ENCODE measurements around the gene ZIC4. TPM values are rescaled to one million over a fixed set of nuclear protein-coding genes. Genes with fewer than 3 reads are reported as not detected.

Gene ZIC4
- total and polyA plus RNA-seq, 9 of the 15 experiments (the other 6 are each of a cell fraction or from before 2014, with no cell fraction given) = not detected

DNA sequence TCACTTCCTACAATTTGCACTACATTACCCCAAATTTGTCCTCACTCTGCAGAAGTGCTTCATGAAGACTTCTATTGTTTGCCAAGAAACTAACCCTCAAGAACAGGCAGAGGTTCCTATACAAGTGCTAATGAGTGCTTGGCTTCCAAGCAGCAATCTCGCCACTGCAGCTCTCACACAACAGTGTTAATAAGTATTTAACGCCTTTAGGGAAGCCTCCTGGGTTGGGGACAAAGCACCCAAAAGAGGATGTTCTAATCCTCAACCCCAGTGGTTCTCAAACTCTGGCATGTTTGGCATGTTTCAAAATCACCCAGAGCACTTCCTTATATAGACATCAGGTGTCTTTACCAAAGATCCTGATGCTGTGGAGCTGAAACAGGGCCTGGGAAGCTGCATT is 64.6 kb downstream of the ZIC4 start (continued):
- no peak for TF ChIP-seq ZNF561 (CRISPR knock-in tag; conservative IDR thresholded peaks at IDR 0.05)

DNA sequence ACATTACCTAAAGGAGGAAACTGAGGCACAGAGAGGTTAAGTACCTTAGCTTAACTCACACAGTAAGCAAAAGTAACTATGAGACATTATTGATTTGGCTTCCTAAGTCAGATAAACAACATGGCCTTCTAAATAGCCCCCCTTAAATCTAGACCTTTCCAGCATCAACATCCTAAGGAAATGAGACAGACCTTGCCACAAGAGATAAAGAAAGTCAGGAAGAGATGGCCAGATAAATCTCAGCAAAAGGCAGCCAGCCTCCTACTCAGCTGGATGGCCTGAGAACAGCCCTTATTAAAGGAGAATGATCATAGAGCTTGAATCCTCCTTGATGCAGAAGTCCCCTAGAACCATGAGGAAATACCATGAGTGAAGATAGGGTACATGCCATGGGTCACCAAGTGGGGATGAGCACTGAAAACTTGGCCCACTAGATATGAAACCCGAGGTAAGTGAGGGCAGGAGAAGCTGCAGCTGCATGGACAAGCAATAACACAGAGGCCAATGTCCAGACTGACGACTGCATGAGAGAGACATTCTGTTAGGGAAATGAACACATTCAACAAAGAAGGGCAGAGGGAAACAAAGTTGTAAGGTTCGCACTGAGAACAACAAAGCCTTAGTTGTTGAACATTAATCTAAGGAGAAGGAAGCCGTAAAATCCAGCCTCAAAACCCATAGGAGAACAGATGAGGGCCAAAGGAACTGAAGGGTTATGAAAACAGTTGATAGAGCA is 69.6 kb downstream of the ZIC4 start:
- no peaks in the 10 kb centered on the region for H3K9me3 ChIP-seq (replicated peaks; ENCODE audit: control insufficient read depth, insufficient read depth, low read depth, low read length)
- no TSS peak for BruUV-seq (replicated peaks)
- DNase-seq (ENCODE audit: extremely low read depth in 1 of 4, low spot score in 3 of 4) = no peak
- no peak for FAIRE-seq
- H2AFZ ChIP-seq (ENCODE audit: low read depth, low read length) = no peak overlapping the region
- 0% methylated on average over 4 of the region's 4 CpGs for WGBS (ENCODE audit: insufficient coverage, low coverage, missing lambda C conversion rate)
- H3K4me2 ChIP-seq (ENCODE audit: insufficient read depth, low read length) = no peak overlapping the region
- H3K4me3 ChIP-seq = no peak overlapping the region
- in situ Hi-C loops (cut with MboI) (no loop called here), intact Hi-C loops (cut with micrococcal nuclease) (no loop called here)
- POLR2A ChIA-PET = no interaction called here
- CTCF ChIA-PET (ENCODE audit: low intra/inter-chr PET ratio) = no interaction called here
- no peaks in the 10 kb centered on the region for H4K20me1 ChIP-seq (replicated peaks; ENCODE audit: control insufficient read depth, insufficient read depth, low read length)
- H3K36me3 ChIP-seq (ENCODE audit: control insufficient read depth, insufficient read depth, low read length) = no peaks in the 10 kb centered on the region
- no peaks in the 10 kb centered on the region for H3K4me1 ChIP-seq (replicated peaks in 1 of 2; ENCODE audit: control insufficient read depth in 2 of 2, insufficient read depth in 2 of 2, low read length in 2 of 2)
- TF ChIP-seq, protein P1, sequence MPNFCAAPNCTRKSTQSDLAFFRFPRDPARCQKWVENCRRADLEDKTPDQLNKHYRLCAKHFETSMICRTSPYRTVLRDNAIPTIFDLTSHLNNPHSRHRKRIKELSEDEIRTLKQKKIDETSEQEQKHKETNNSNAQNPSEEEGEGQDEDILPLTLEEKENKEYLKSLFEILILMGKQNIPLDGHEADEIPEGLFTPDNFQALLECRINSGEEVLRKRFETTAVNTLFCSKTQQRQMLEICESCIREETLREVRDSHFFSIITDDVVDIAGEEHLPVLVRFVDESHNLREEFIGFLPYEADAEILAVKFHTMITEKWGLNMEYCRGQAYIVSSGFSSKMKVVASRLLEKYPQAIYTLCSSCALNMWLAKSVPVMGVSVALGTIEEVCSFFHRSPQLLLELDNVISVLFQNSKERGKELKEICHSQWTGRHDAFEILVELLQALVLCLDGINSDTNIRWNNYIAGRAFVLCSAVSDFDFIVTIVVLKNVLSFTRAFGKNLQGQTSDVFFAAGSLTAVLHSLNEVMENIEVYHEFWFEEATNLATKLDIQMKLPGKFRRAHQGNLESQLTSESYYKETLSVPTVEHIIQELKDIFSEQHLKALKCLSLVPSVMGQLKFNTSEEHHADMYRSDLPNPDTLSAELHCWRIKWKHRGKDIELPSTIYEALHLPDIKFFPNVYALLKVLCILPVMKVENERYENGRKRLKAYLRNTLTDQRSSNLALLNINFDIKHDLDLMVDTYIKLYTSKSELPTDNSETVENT (CRISPR knock-in tag; IDR thresholded peaks at IDR 0.05) = no peak
- TF ChIP-seq PHF8 (IDR thresholded peaks at IDR 0.05; ENCODE audit: borderline replicate concordance, low read length) (no peak), HNRNPUL1 (IDR thresholded peaks at IDR 0.05; ENCODE audit: low read length) (no peak)
- TF ChIP-seq, protein P2, sequence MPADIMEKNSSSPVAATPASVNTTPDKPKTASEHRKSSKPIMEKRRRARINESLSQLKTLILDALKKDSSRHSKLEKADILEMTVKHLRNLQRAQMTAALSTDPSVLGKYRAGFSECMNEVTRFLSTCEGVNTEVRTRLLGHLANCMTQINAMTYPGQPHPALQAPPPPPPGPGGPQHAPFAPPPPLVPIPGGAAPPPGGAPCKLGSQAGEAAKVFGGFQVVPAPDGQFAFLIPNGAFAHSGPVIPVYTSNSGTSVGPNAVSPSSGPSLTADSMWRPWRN (IDR thresholded peaks at IDR 0.05; ENCODE audit: low read depth) = no peak
- H3K27me3 ChIP-seq (ENCODE audit: control insufficient read depth in 2 of 2, insufficient read depth in 2 of 2, low read length in 2 of 2) = no peaks in the 10 kb centered on the region
- H3K9ac ChIP-seq (ENCODE audit: insufficient read depth in 1 of 2, low read depth in 2 of 2, low read length in 2 of 2) = no peak overlapping the region
- no peak overlapping the region for H3K27ac ChIP-seq (ENCODE audit: extremely low read depth, low read depth, low read length)
- no peaks in the 10 kb centered on the region for H3K79me2 ChIP-seq (ENCODE audit: control insufficient read depth, insufficient read depth, low read length)
- no peaks in the 10 kb centered on the region for H3K9me1 ChIP-seq (ENCODE audit: control insufficient read depth, insufficient read depth, low read length)
- no peak for ATAC-seq

Other genes starting within 250 kb of the ZIC4 start
- gene ZIC1, start 2.8 kb upstream of the ZIC4 start, total RNA-seq (2014; rRNA removed) = not detected in 2 replicates
- not detected in 2 replicates for gene ZIC1, start 2.8 kb upstream of the ZIC4 start, total RNA-seq (2014; rRNA removed; fragmentation: Illumina TruSeq; extraction: Trizol)
- not detected in 2 replicates for gene ZIC1, start 2.8 kb upstream of the ZIC4 start, total RNA-seq (2015; rRNA removed; fragmentation: Illumina TruSeq; extraction: Trizol)
- gene ZIC1, start 2.8 kb upstream of the ZIC4 start, total RNA-seq (2021) = 0.42 TPM in 1 of 2 replicates, not detected in the other
- 0.21 and 0.53 TPM in 2 replicates for gene ZIC1, start 2.8 kb upstream of the ZIC4 start, polyA plus RNA-seq (2011; rRNA removed)
- not detected in 2 replicates for gene ZIC1, start 2.8 kb upstream of the ZIC4 start, polyA plus RNA-seq (2014; fragmentation: Illumina TruSeq; extraction: Trizol)
- gene ZIC1, start 2.8 kb upstream of the ZIC4 start, polyA plus RNA-seq (2014; fragmentation: Nextera tagmentation; extraction: Ambion mirVana) = not detected
- not detected in 2 replicates for gene ZIC1, start 2.8 kb upstream of the ZIC4 start, polyA plus RNA-seq (2014; rRNA removed)

All from K562 (cell line).